Fibroblast of skin of left quadriceps (primary cell): ENCODE measurements around the gene UPF3B.
"Not testable (repeated sequence)": the region's sequence is repeated elsewhere in the genome, so short reads cannot be mapped to it uniquely, and the experiment has no call there.

Source experiments
- DNase-seq, 2 experiments: peaks; one replicate each; pipeline ENCODE4 v3.0.0-alpha.2; 2013; ENCODE audit warnings: low read depth in 2 of 2

UPF3B gene

DNA sequence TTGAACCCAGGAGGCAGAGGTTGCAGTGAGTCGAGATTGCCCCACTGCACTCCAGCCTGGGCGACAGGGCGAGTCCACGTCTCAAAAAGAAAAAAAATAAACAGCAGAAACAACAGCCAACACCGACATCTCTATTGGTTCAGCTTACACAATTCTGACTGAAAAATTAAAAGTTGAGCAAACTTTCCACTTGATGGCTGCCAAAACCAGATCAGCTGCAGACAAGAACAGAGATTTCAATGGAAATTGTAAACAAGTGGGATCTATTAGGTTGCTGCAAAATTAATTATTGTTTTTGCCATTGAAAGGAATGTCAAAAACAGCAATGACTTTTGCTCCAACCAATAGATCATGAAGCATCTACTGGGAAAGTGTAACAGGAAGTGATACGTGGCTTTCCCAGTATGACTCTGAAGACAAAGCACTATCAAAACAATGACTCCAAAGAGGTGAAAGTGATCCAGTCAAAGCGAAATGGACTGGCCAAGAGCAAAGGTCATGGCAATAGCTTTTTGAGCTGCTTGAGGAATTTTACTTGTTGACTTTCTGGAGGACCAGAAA, 26.3 kb downstream of the UPF3B start:
- no peak for DNase-seq

DNA sequence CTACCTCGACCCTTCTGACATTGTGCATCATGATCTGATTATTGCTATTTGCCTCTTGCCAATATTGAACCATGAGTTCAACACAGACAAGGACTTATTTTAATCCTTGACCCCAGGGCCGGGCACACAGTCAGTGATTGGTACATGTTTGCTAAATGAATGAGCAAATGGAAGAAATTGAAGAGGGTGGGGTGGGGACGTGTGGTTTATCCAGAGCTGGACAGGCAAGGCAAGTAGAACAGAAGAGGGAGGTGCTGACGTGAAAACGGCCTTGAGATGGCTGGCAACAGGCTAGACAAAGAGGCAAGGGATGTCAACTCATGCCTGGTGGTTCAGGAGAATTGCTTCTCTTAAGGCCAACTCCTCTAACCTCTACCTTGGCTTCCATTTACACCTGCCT, 28.5 kb downstream of the UPF3B start:
- not testable (repeated sequence) for DNase-seq

DNA sequence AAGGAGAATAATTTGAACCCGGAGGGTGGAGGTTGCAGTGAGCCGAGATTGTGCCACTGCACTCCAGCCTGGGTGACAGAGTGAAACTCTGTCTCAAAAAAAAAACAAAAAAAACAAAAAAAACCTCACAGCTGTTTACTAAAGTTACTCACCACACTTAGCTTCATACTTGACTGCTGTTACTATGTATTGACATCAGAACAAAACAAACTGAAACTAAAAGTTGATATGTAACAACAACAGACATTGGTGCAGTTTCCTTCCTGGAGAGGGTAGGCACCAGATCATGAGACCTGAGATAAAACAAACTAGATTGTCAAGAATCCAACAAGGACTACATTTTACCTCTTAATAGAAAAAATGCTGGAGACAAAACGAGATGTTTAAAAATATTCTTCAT, 31.1 kb downstream of the UPF3B start:
- not testable (repeated sequence) for DNase-seq

DNA sequence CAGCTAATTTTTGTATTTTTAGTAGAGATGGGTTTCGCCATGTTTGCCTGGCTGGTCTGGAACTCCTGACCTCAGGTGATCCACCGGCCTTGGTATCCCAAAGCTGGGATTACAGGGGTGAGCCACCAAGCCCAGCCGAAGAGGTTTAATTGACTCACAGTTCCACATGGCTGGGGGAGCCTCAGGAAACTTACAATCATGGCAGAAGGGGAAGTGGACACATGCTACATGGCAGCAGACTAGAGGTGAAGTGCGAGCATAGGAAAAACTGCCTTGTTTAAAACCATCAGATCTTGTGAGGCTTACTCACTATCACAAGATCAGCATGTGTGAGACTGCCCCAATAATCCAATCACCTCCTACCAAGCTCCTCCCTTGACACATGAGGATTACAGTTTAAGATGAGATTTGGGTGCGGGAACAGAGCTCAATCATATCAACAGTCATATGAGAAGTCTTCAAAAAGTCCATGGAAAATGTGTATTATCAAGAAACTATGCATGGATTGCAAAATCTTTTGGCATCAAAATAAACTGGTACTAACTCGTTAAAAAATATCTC, 35.6 kb downstream of the UPF3B start:
- no peak for DNase-seq

DNA sequence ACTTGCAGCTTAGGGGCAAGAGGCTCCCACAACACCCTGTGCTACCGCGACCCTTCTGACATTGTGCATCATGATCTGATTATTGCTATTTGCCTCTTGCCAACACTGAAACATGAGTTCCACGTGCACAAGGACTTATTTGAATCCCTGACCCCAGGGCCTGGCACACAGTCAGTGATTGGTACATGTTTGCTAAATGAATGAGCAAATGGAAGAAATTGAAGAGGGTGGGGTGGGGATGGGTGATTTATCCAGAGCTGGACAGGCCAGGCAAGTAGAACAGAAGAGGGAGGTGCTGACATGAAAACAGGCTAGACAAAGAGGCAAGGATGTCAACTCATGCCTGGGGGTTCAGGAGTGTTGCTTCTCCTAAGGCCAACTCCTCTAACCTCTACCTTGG, 36.5 kb downstream of the UPF3B start:
- no peak for DNase-seq

DNA sequence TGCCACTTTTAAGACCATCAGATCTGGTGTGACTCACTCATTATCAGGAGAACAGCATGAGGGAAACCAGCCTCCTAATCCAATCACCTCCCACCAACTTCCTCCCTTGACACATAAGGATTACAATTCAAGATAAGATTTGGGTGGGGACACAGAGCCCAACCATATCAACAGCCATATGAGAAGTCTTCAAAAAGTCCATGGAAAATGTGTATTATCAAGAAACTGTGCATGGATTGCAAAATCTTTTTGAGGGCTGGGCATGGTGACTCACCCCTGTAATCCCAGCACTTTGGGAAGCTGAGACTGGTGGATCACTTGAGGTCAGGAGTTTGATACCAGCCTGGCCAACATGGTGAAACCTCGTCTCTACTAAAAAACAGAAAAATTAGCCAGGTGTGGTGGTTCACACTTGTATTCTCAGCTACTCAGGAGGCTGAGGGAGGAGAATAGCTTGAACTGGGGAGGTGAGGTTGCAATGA, 43.5 kb downstream of the UPF3B start:
- DNase-seq = no peak

DNA sequence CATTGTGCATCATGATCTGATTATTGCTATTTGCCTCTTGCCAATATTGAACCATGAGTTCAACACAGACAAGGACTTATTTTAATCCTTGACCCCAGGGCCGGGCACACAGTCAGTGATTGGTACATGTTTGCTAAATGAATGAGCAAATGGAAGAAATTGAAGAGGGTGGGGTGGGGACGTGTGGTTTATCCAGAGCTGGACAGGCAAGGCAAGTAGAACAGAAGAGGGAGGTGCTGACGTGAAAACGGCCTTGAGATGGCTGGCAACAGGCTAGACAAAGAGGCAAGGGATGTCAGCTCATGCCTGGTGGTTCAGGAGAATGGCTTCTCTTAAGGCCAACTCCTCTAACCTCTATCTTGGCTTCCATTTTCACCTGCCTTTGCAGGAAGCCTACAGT, 44.3 kb downstream of the UPF3B start:
- not testable (repeated sequence) for DNase-seq

DNA sequence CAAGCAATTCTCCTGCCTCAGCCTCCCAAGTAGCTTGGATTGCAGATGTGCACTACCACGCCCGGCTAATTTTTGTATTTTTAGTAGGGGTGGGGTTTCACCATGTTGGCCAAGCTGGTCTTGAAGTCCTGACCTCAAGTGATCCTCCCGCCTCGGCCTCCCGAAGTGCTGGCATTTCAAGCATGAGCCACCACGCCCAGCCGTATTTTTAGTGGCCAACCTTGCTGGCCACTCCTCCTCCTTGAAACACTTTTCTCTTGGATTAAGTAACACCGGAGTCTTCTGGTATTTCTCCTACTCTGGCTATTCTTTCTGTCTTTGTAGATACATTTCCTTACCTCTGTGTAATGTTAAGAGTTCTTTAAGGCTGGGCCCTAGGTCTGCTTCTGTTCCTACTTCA, 50.2 kb downstream of the UPF3B start:
- no peak for DNase-seq

DNA sequence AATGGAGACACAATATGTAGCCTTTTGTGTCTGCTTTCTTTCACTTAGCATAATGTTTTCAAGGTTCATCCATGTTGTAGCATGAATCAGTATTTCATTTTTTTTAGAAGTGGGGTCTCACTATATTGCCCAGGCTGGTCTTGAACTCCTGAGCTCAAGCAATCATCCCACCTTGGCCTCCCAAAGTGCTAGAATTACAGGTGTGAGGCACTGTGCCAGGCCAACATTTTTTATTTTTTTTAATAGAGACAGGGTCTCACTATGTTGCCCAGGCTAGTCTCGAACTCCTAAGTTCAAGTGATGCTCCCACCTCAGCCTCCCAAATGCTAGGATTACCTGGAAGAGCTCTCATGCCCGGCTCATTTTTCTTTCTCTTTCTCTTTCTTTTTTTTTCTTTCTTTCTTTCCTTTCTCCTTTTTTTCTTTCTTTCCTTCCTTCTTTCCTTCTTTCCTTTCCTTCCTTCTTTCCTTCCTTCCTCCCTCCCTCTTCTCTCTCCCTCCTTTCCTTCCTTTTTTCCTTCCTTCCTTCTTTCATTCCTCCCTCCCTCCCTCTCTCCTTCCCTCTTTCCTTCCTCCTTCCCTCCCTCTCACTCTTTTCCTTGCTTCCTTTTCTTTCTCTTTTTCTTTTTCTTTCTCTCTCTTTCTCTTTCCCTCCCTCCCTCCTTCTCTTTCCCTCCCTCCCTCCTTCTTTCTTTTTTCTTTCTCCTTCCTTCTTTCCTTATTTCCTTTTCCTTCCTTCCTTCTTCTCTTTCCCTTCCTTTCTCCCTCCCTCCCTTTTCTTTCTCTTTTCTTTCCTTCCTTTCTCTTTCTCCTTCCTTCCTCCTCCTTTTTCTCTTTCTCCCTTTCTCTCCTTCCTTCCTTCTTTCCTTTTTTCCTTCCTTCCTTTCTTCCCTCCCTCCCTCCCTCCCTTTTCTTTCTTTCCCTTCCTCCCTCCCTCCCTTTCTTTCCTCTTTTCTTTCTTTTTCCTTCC, 51.2 kb downstream of the UPF3B start:
- DNase-seq = no peak

DNA sequence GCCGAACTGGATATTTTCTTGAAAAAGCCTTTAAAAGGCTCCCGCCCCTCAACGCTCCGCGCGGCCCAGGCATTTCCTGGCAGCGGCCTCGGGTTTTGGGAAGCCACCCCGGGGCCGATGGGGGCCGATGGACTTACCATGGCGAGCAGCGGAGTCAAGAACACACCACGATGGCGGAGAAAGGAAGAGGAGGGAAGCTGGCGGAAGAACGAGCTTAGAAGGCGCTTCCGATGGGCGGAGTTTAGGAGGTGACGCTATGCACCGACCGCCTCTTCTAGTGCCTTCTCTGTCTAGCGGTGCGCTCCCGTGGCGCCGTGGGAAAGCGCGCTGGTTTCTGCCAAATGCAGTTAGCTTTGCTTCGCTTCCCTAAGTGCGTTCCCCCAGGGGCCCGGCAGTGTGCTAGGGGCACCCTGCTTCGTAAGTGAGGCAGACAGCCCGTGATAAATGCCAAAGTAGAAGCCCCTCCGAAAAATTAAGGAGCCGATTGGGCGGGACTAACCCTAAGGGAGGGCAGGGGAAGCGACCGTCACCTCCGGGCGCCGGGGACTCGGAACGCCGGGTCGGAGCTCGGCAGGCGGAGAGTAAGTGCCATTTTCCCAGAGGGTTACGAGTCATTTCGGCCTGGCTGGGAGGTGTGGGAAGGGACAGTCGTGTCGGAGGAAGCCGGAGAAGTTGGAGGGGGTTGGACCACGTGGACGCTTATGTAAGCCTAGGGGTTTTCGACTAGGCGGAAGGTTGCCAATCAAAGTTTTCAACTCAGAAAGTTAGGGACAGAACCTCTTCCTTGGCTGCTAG, 61.1 kb downstream of the UPF3B start, which contains the start of gene RPL39:
RPL39 (minus strand) TSS at position 194 of the 795 bp plus-strand sequence; CDS start at position 140, 54 bp downstream.
- DNase-seq = peak; percentile 68 to 73

DNA sequence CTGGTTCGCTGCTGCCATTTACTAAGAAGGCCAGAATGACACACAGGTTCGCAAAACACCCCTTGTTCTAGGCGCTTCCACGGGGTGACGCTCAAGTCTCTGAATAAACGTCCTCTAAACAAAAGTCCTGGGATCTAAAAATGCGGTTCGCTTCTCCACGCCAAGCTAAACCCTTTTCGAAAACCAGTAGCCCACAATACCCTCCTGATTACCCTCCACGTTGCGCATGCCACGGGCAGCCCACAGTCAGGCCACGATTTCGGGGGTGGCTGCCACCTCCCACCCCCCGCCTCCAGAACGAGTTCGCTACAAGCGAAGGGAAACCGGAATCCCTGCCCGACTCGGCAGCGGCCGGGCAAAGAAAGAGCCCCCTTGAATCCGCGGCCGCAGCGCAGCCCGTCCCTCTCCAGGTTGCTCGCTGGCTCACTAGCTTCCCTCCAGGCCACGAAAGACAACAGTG, 61.8 kb downstream of the UPF3B start:
- DNase-seq = no peak

DNA sequence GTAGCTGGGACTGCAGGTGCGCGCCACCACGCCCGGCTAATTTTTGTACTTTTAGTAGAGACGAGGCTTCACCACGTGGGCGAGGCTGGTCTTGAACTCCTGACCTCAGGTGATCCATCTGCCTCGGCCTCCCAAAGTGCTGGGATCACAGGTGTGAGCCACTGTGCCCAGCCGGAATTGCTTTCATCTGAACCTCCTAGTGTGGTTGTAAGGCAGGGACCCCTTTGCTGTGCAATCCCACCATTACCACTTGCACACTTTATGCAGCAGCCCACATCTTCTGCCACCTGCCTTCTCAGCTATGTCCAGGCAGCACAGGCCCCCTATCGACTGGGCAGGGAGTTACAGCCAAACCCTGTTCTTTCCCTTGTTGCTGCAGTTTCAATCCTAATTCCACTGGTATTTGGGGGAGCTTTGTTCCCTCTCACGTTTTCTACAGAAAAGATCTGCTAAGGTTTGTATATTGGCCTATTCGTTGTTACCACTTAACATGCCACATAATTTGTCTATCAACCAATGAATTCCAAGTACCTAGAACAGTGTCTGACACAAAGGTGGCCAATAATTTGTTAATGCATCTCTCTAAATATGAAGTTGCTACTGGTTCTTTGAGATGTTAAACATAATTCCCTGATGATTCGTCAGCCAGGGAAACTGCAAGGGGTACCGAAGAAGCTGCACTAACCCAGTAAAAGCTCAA, 67.9 kb downstream of the UPF3B start:
- DNase-seq = no peak
